SW 1271 (cell line): Measurements from ENCODE around the gene RPS6KA1.
"Not testable (repeated sequence)": the region's sequence is repeated elsewhere in the genome, so short reads cannot be mapped to it uniquely, and the experiment has no call there.

Experiments used
- DNase-seq, 2 experiments: peaks; one replicate each; lab custom pipeline; 2025; lab: John Stamatoyannopoulos, UW

The RPS6KA1 gene

GRCh38 chr1:26529655-26530409 is at the start of gene RPS6KA1:
TSS of gene RPS6KA1 (plus strand) at chr1:26529761. CDS start at chr1:26529921, 160 bp downstream.
- peak in 1 of 2 experiments; percentile 45 for DNase-seq

GRCh38 chr1:26482921-26483320 is 46.6 kb upstream of the RPS6KA1 start:
- DNase-seq: no peak

- DNase-seq: no peak
Observed at GRCh38 chr1:26483980-26484379, 45.6 kb upstream of the RPS6KA1 start.

- DNase-seq: no peak
Observed at GRCh38 chr1:26490155-26490554, 39.4 kb upstream of the RPS6KA1 start.

- DNase-seq: no peak
Observed at GRCh38 chr1:26493267-26493666, 36.3 kb upstream of the RPS6KA1 start.

GRCh38 chr1:26493938-26494337 is 35.6 kb upstream of the RPS6KA1 start:
- no peak for DNase-seq

GRCh38 chr1:26496861-26497260 is 32.7 kb upstream of the RPS6KA1 start:
- DNase-seq: no peak

- no peak for DNase-seq
Observed at GRCh38 chr1:26498894-26499293, 30.7 kb upstream of the RPS6KA1 start.

GRCh38 chr1:26500488-26501175 is 28.9 kb upstream of the RPS6KA1 start:
- DNase-seq: peak; percentile 36 to 70

- DNase-seq: not testable (repeated sequence)
Observed at GRCh38 chr1:26510711-26511110, 18.9 kb upstream of the RPS6KA1 start.

- not testable (repeated sequence) for DNase-seq
Observed at GRCh38 chr1:26515836-26516235, 13.7 kb upstream of the RPS6KA1 start.

GRCh38 chr1:26516987-26517765 is 12.4 kb upstream of the RPS6KA1 start:
- no peak for DNase-seq

GRCh38 chr1:26517766-26518049 is 11.9 kb upstream of the RPS6KA1 start:
- DNase-seq: no peak

GRCh38 chr1:26518355-26518754 is 11.2 kb upstream of the RPS6KA1 start:
- no peak for DNase-seq

- DNase-seq: no peak
Observed at GRCh38 chr1:26520339-26520738, 9.2 kb upstream of the RPS6KA1 start.

- DNase-seq: no peak
Observed at GRCh38 chr1:26521669-26522030, 7.9 kb upstream of the RPS6KA1 start.

GRCh38 chr1:26522073-26522472 is 7.5 kb upstream of the RPS6KA1 start:
- no peak for DNase-seq

GRCh38 chr1:26524181-26524580 is 5.4 kb upstream of the RPS6KA1 start:
- DNase-seq: peak in 1 of 2 experiments; percentile 8

- DNase-seq: no peak
Observed at GRCh38 chr1:26526287-26526686, 3.3 kb upstream of the RPS6KA1 start.

- DNase-seq: no peak
Observed at GRCh38 chr1:26529405-26529654, 231 bp upstream of the RPS6KA1 start.

- DNase-seq: no peak
Observed at GRCh38 chr1:26530410-26530894, 891 bp downstream of the RPS6KA1 start.

GRCh38 chr1:26530895-26531598 is 1.5 kb downstream of the RPS6KA1 start:
- peak in 1 of 2 experiments; percentile 48 for DNase-seq
